ENCODE measurements around the gene SLC40A1. TPM values are rescaled to one million over a fixed set of nuclear protein-coding genes. Genes with fewer than 3 reads are reported as not detected.
A peak's percentile ranks its signal among the peaks of the same experiment; 100 is the strongest.

The SLC40A1 gene
- total RNA-seq, 1 experiment from 2014 or later = 109 TPM

DNA sequence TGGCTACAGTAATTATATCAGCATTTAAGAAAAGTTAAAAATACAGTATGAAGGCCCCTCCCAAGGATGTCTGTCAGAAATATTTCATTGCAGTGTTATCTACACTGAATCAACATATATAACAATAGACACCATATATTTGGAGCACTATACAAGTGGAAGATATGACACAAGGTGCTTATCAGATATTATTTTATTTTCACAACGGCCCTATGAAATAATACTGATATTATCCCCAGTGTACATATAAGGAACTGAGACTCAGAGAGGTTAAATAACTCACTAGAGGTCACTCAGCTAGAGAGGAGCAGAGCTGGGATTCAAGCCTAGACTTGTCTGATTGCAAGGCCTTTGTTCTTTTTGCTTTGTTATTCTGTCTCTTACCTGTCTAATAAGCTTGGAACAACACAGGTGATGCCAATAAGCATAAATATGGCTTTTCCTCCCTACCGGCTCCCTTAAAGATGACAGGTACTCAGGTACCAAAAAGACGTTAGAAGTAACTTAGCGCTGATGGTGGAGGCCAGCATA lies 4.7 kb upstream of the SLC40A1 start:
- intact Hi-C loops (cut with micrococcal nuclease; ENCODE audit: unreplicated experiment) = loop anchor here (10.0 kb wide), 1 partner anchor 180 kb away; the partner anchor contains the start of gene OSGEPL1
- no peak overlapping the region for H3K27ac Mint-ChIP-seq (ENCODE audit: unreplicated experiment)
- ChIA-PET POLR2A (no interaction called here), CTCF (interaction anchor here (0.8 kb wide), 1 partner anchor 44 kb away, joined by 3 read pairs; no protein-coding TSS in a partner anchor)
- no peak overlapping the region for H3K4me3 Mint-ChIP-seq (ENCODE audit: unreplicated experiment)
- H3K4me1 ChIP-seq = peaks cover 28% of the 10 kb centered on the region
- H3K4me3 ChIP-seq (ENCODE audit: low read depth, low read length) = no peak overlapping the region
- no TSS peak for BruUV-seq (replicated peaks)
- peaks cover 25% of the 10 kb centered on the region for H3K4me1 Mint-ChIP-seq (ENCODE audit: low read depth, unreplicated experiment)
- no peaks in the 10 kb centered on the region for H3K27me3 ChIP-seq (replicated peaks; ENCODE audit: control insufficient read depth, insufficient read depth, low read length)
- no peaks in the 10 kb centered on the region for H3K9me3 ChIP-seq
- TF ChIP-seq, protein P1, sequence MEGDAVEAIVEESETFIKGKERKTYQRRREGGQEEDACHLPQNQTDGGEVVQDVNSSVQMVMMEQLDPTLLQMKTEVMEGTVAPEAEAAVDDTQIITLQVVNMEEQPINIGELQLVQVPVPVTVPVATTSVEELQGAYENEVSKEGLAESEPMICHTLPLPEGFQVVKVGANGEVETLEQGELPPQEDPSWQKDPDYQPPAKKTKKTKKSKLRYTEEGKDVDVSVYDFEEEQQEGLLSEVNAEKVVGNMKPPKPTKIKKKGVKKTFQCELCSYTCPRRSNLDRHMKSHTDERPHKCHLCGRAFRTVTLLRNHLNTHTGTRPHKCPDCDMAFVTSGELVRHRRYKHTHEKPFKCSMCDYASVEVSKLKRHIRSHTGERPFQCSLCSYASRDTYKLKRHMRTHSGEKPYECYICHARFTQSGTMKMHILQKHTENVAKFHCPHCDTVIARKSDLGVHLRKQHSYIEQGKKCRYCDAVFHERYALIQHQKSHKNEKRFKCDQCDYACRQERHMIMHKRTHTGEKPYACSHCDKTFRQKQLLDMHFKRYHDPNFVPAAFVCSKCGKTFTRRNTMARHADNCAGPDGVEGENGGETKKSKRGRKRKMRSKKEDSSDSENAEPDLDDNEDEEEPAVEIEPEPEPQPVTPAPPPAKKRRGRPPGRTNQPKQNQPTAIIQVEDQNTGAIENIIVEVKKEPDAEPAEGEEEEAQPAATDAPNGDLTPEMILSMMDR (IDR thresholded peaks at IDR 0.05; ENCODE audit: insufficient read depth in 1 of 2, low read depth in 1 of 2, low read length in 1 of 2, severe bottlenecking in 1 of 2, unreplicated experiment in 1 of 2) = no peak
- H3K27me3 Mint-ChIP-seq (ENCODE audit: insufficient read depth, unreplicated experiment) = no peaks in the 10 kb centered on the region
- DNase-seq = no peak
- H3K9me3 Mint-ChIP-seq (ENCODE audit: unreplicated experiment) = no peaks in the 10 kb centered on the region
- peaks cover 9% of the 10 kb centered on the region for H3K36me3 Mint-ChIP-seq (ENCODE audit: insufficient read depth, unreplicated experiment)
- H3K36me3 ChIP-seq (ENCODE audit: control insufficient read depth, insufficient read depth, low read length) = no peaks in the 10 kb centered on the region

DNA sequence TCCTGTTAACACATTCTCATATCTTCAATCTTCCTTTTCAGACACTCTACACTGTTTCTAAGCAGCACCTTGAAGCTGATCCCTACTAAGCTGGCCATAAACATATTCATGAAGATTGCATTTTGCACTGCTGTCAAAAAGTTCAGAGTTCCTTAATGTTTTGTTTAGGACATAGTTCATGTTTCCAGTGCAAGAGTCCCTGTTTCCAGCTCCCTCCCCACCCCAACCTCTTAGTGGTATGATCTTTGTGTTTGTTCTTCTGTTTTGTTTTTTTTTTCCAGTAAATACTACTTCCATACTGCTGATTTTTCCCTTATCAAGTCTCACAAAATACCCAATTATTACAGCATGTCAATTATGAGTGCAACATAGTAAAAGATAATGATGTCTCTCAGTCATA lies 4.1 kb upstream of the SLC40A1 start:
- BruUV-seq (replicated peaks) = no TSS peak
- Histone ChIP-seq H3K9me3 (no peaks in the 10 kb centered on the region), H3K36me3 (ENCODE audit: control insufficient read depth, insufficient read depth, low read length) (no peaks in the 10 kb centered on the region), H3K27me3 (replicated peaks; ENCODE audit: control insufficient read depth, insufficient read depth, low read length) (no peaks in the 10 kb centered on the region), H3K4me3 (ENCODE audit: low read depth, low read length) (no peak overlapping the region), H3K4me1 (peaks cover 28% of the 10 kb centered on the region)
- Mint-ChIP-seq H3K4me1 (ENCODE audit: low read depth, unreplicated experiment) (peaks cover 31% of the 10 kb centered on the region), H3K27me3 (ENCODE audit: insufficient read depth, unreplicated experiment) (no peaks in the 10 kb centered on the region), H3K27ac (ENCODE audit: unreplicated experiment) (no peak overlapping the region), H3K36me3 (ENCODE audit: insufficient read depth, unreplicated experiment) (peaks cover 16% of the 10 kb centered on the region), H3K4me3 (ENCODE audit: unreplicated experiment) (no peak overlapping the region), H3K9me3 (ENCODE audit: unreplicated experiment) (no peaks in the 10 kb centered on the region)
- ChIA-PET CTCF (interaction anchor here (0.8 kb wide), 1 partner anchor 44 kb away, joined by 3 read pairs; no protein-coding TSS in a partner anchor), POLR2A (no interaction called here)
- TF ChIP-seq, protein P1 (IDR thresholded peaks at IDR 0.05; ENCODE audit: insufficient read depth in 1 of 2, low read depth in 1 of 2, low read length in 1 of 2, severe bottlenecking in 1 of 2, unreplicated experiment in 1 of 2) = no peak
- no peak for DNase-seq
- intact Hi-C loops (cut with micrococcal nuclease; ENCODE audit: unreplicated experiment) = loop anchor here (10.0 kb wide), 1 partner anchor 180 kb away; the partner anchor contains the start of gene OSGEPL1

DNA sequence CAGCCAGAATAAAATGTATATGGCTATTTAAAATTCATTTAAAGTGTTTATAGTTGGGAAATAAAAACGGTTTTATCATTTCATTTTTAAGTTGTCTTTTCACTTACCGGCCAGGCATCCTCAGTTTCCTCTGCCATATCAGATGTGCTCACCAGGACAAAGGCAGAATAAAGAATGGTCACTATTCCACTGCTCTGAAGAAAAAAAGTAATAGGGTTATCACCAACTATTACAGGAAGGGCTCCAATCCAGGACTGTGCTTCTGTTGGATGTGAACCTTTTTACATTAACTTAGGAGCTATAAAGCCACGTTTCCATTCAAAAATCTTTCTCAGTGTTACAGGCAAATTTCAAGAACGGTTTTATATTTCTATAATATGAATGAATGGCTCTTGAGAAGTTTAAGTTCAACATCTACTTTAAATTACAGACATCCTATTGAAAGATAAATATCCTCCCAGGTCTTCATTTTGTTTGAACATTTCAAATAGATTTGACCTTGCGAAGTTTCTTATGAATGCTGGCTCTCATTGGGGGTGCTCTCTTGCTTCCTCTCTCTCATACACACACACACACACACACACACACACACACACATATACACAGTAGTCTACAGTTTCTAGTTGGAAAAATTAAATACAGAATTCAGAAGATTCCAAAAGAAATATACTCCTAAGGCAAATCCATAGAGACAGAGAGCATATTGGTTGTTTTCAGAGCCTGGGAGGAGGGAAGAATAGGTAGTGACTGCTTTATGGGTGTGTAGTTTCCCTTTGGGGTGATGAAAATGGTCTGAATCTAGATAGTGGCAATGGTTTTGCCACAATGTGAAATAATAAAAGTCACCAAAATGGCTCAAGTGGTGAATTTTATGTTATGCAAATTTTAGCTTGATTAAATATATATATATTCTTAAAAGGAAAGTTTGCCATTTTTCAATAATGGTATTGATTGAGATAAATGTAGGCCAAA lies 2.9 kb upstream of the SLC40A1 start:
- H3K4me3 Mint-ChIP-seq (ENCODE audit: unreplicated experiment) = peak overlapping the region; percentile 99
- Histone ChIP-seq H3K4me3 (ENCODE audit: low read depth, low read length) (no peak overlapping the region), H3K27me3 (replicated peaks; ENCODE audit: control insufficient read depth, insufficient read depth, low read length) (no peaks in the 10 kb centered on the region), H3K9me3 (no peaks in the 10 kb centered on the region), H3K36me3 (ENCODE audit: control insufficient read depth, insufficient read depth, low read length) (no peaks in the 10 kb centered on the region), H3K4me1 (peaks cover 39% of the 10 kb centered on the region)
- peaks cover 20% of the 10 kb centered on the region for H3K36me3 Mint-ChIP-seq (ENCODE audit: insufficient read depth, unreplicated experiment)
- H3K9me3 Mint-ChIP-seq (ENCODE audit: unreplicated experiment) = no peaks in the 10 kb centered on the region
- no peak for DNase-seq
- BruUV-seq (replicated peaks) = no TSS peak
- no peak overlapping the region for H3K27ac Mint-ChIP-seq (ENCODE audit: unreplicated experiment)
- TF ChIP-seq, protein P1 (IDR thresholded peaks at IDR 0.05; ENCODE audit: insufficient read depth in 1 of 2, low read depth in 1 of 2, low read length in 1 of 2, severe bottlenecking in 1 of 2, unreplicated experiment in 1 of 2) = no peak
- H3K4me1 Mint-ChIP-seq (ENCODE audit: low read depth, unreplicated experiment) = peaks cover 37% of the 10 kb centered on the region
- POLR2A ChIA-PET = no interaction called here
- H3K27me3 Mint-ChIP-seq (ENCODE audit: insufficient read depth, unreplicated experiment) = no peaks in the 10 kb centered on the region
- intact Hi-C loops (cut with micrococcal nuclease; ENCODE audit: unreplicated experiment) = loop anchor here (10.0 kb wide), 1 partner anchor 181 kb away; the partner anchor contains the start of gene OSGEPL1
- CTCF ChIA-PET = no interaction called here

All from Caco-2 (cell line).